H1 (cell line): Measurements from ENCODE around the gene KIF23. TPM values are rescaled to one million over a fixed set of nuclear protein-coding genes. Genes with fewer than 3 reads are reported as not detected.

Experiments
- CTCF ChIA-PET: fragments of 300-600 bp; sonication (Branson Sonifier 250); formaldehyde crosslinking; loops from one replicate; lab custom pipeline; 2021; ENCODE audit not compliant: partially characterized antibody; lab: Charles Lee
- POLR2A ChIA-PET: fragments of 300-600 bp; sonication (Branson Sonifier 250); formaldehyde crosslinking; loops from one replicate; lab custom pipeline; 2021; ENCODE audit warnings: inconsistent platforms; ENCODE audit not compliant: partially characterized antibody; lab: Charles Lee
- DNase-seq, 2 experiments: peaks; one replicate each; pipeline versions ENCODE4 v3.0.0 to v3.0.0-alpha.2; 2010 to 2022; ENCODE audit warnings: low spot score in 2 of 2, low read depth in 1 of 2, mixed read lengths in 1 of 2
- FAIRE-seq: peaks from 2 replicates; lab custom pipeline; 2011; peaks lifted over from hg19 to GRCh38; lab: Jason Lieb, UNC
- H2AFZ ChIP-seq: 2 replicates; pipeline ENCODE4 v1.8.1; 2012; ENCODE audit warnings: low read length, inconsistent platforms
- H2AK5ac ChIP-seq: 2 replicates; pipeline ENCODE4 v1.6.1; 2013; ENCODE audit warnings: low read depth, low read length
- H2BK120ac ChIP-seq: replicated peaks from 2 replicates; pipeline ENCODE3; 2013; ENCODE audit warnings: low read depth, low read length, inconsistent platforms
- H2BK12ac ChIP-seq: 2 replicates; pipeline ENCODE4 v1.6.1; 2013; ENCODE audit warnings: low read depth, low read length
- H2BK15ac ChIP-seq: 2 replicates; pipeline ENCODE4 v1.6.1; 2013; ENCODE audit warnings: low read length
- H2BK20ac ChIP-seq: 2 replicates; pipeline ENCODE4 v1.6.1; 2013; ENCODE audit warnings: low read length
- H2BK5ac ChIP-seq: 2 replicates; pipeline ENCODE4 v1.6.1; 2013; ENCODE audit warnings: low read depth, low read length
- H3K14ac ChIP-seq: 2 replicates; pipeline ENCODE4 v1.6.1; 2013; ENCODE audit warnings: inconsistent platforms; ENCODE audit not compliant: insufficient read length
- H3K18ac ChIP-seq: 2 replicates; pipeline ENCODE4 v1.6.1; 2013; ENCODE audit warnings: low read length; ENCODE audit errors: extremely low read depth
- H3K23ac ChIP-seq: 2 replicates; pipeline ENCODE4 v1.6.1; 2013; ENCODE audit warnings: inconsistent platforms; ENCODE audit not compliant: insufficient read length
- H3K23me2 ChIP-seq: 2 replicates; pipeline ENCODE4 v1.6.1; 2013; ENCODE audit warnings: low read depth, low read length
- H3K27ac ChIP-seq: 2 replicates; pipeline ENCODE4 v1.6.1; 2011; ENCODE audit warnings: low read depth, low read length, inconsistent platforms
- H3K27me3 ChIP-seq, 4 experiments: replicated peaks in 1 of 4; 1 replicate in 1 of 4; 2 replicates in 3 of 4; pipeline versions ENCODE4 v1.6.1 to v1.8.1; 2011 to 2013; ENCODE audit warnings: low read length in 3 of 4, mild to moderate bottlenecking in 3 of 4, inconsistent platforms in 2 of 4, mixed read lengths in 2 of 4, moderate library complexity in 1 of 4; ENCODE audit not compliant: control insufficient read depth in 3 of 4, insufficient read depth in 3 of 4; ENCODE audit errors: extremely low read depth in 1 of 4
- H3K36me3 ChIP-seq, 4 experiments: 2 replicates each; pipeline versions ENCODE4 v1.6.1 to v1.8.1; 2011 to 2013; ENCODE audit warnings: mild to moderate bottlenecking in 4 of 4, low read length in 3 of 4, moderate library complexity in 2 of 4, control low read depth in 1 of 4, inconsistent platforms in 1 of 4; ENCODE audit not compliant: insufficient read depth in 4 of 4, control insufficient read depth in 2 of 4
- H3K4ac ChIP-seq: replicated peaks from 2 replicates; pipeline ENCODE3; 2013; ENCODE audit warnings: low read length, low read depth, mixed read lengths, inconsistent platforms; ENCODE audit not compliant: insufficient read length
- H3K4me1 ChIP-seq, 4 experiments: replicated peaks in 1 of 4; 1 replicate in 1 of 4; 2 replicates in 3 of 4; pipeline versions ENCODE4 v1.6.1 to v1.8.1; 2011 to 2013; ENCODE audit warnings: low read length in 3 of 4, inconsistent platforms in 2 of 4, mixed read lengths in 1 of 4; ENCODE audit not compliant: insufficient read depth in 4 of 4, control insufficient read depth in 3 of 4
- H3K4me2 ChIP-seq, 2 experiments: 2 replicates each; pipeline versions ENCODE4 v1.6.1 to v1.8.1; 2011 to 2013; ENCODE audit warnings: low read depth in 2 of 2, low read length in 2 of 2, control low read depth in 1 of 2, inconsistent platforms in 1 of 2, mild to moderate bottlenecking in 1 of 2; ENCODE audit not compliant: insufficient read depth in 1 of 2
- H3K4me3 ChIP-seq, 4 experiments: fragments of 200-600, 300-600 bp in 1 of 4; sonication (generic), shearing (Covaris generic), sonication (Bioruptor Twin) in 1 of 4; 2 replicates each; pipeline versions ENCODE4 v1.5.1 to v1.8.1; 2011 to 2016; ENCODE audit warnings: low read length in 4 of 4, low read depth in 3 of 4, control low read depth in 2 of 4, inconsistent platforms in 2 of 4, mild to moderate bottlenecking in 2 of 4, mixed read lengths in 1 of 4, moderate library complexity in 1 of 4; ENCODE audit not compliant: insufficient read depth in 2 of 4; ENCODE audit errors: extremely low read depth in 1 of 4
- H3K56ac ChIP-seq: replicated peaks from 2 replicates; pipeline ENCODE3; 2013; ENCODE audit warnings: low read depth, mild to moderate bottlenecking, mixed read lengths, low read length, inconsistent platforms; ENCODE audit not compliant: insufficient read length
- H3K79me1 ChIP-seq: 2 replicates; pipeline ENCODE4 v1.6.1; 2013; ENCODE audit warnings: low read depth, low read length, control low read depth
- H3K79me2 ChIP-seq, 2 experiments: 2 replicates each; pipeline versions ENCODE4 v1.6.1 to v1.8.1; 2012 to 2013; ENCODE audit warnings: low read length in 2 of 2, mild to moderate bottlenecking in 2 of 2, inconsistent platforms in 1 of 2; ENCODE audit not compliant: insufficient read depth in 2 of 2, control insufficient read depth in 1 of 2
- H3K9ac ChIP-seq, 4 experiments: replicated peaks in 1 of 4; 1 replicate in 1 of 4; 2 replicates in 3 of 4; pipeline versions ENCODE4 v1.6.1 to v1.8.1; 2011 to 2013; ENCODE audit warnings: low read depth in 3 of 4, low read length in 3 of 4, control low read depth in 2 of 4, mild to moderate bottlenecking in 2 of 4, moderate library complexity in 2 of 4, inconsistent platforms in 1 of 4; ENCODE audit errors: extremely low read depth in 1 of 4
- H3K9me3 ChIP-seq, 2 experiments: 2 replicates each; pipeline versions ENCODE4 v1.6.1 to v1.8.1; 2012 to 2013; ENCODE audit warnings: mild to moderate bottlenecking in 2 of 2, moderate library complexity in 2 of 2, control low read depth in 1 of 2, inconsistent platforms in 1 of 2, low read depth in 1 of 2, low read length in 1 of 2, mixed read lengths in 1 of 2; ENCODE audit not compliant: insufficient read depth in 2 of 2
- H4K20me1 ChIP-seq, 2 experiments: replicated peaks in 1 of 2; 2 replicates each; pipeline versions ENCODE3 to v1.8.1; 2011 to 2013; ENCODE audit warnings: inconsistent platforms in 2 of 2, low read length in 2 of 2, mild to moderate bottlenecking in 1 of 2; ENCODE audit not compliant: insufficient read depth in 2 of 2, control insufficient read depth in 1 of 2
- H4K5ac ChIP-seq: 2 replicates; pipeline ENCODE4 v1.6.1; 2013; ENCODE audit warnings: low read length, low read depth, mixed read lengths, inconsistent platforms; ENCODE audit not compliant: insufficient read length
- H4K8ac ChIP-seq: 2 replicates; pipeline ENCODE4 v1.8.0; 2013; ENCODE audit warnings: mild to moderate bottlenecking, moderate library complexity, low read length, inconsistent platforms; ENCODE audit not compliant: insufficient read depth; ENCODE audit errors: extremely low read depth
- H4K91ac ChIP-seq: replicated peaks from 2 replicates; pipeline ENCODE3; 2013; ENCODE audit warnings: low read length, mixed read lengths, inconsistent platforms; ENCODE audit not compliant: insufficient read length
- ASH2L ChIP-seq: fragments of 200-600, 300-600 bp; sonication (generic); IDR thresholded peaks from one replicate; pipeline ENCODE4 v1.7.1; 2017; ENCODE audit warnings: low read length
- ATF2 ChIP-seq: IDR thresholded peaks from 2 replicates; pipeline ENCODE4 v1.6.1; 2012; ENCODE audit warnings: low read length, inconsistent platforms
- CEBPB ChIP-seq: IDR thresholded peaks from 2 replicates; pipeline ENCODE4 v1.6.1; 2012; ENCODE audit warnings: low read depth, low read length
- E2F6 ChIP-seq: IDR thresholded peaks from 2 replicates; pipeline ENCODE4 v1.6.1; 2012; ENCODE audit warnings: inconsistent platforms
- HDAC6 ChIP-seq: IDR thresholded peaks from one replicate; pipeline ENCODE4 v1.7.1; 2012; ENCODE audit warnings: low read depth, mild to moderate bottlenecking, inconsistent platforms, low read length, moderate library complexity
- JUN ChIP-seq: IDR thresholded peaks from 2 replicates; pipeline ENCODE4 v1.6.1; 2011; ENCODE audit warnings: low read depth, mild to moderate bottlenecking, improper control_type of control experiment, low read length
- NRF1 ChIP-seq: IDR thresholded peaks from 2 replicates; pipeline ENCODE4 v1.6.1; 2011; ENCODE audit warnings: mild to moderate bottlenecking, low read depth, low read length, improper control_type of control experiment
- PHF8 ChIP-seq: fragments of 200-600 bp; sonication (generic); conservative IDR thresholded peaks from 2 replicates; pipeline ENCODE4 v1.7.1; 2012; ENCODE audit warnings: low read depth, mild to moderate bottlenecking, inconsistent platforms, low read length, moderate library complexity
- POU5F1 ChIP-seq: IDR thresholded peaks from 2 replicates; pipeline ENCODE4 v1.6.1; 2011; ENCODE audit warnings: low read depth, mild to moderate bottlenecking, low read length, moderate library complexity
- RBBP5 ChIP-seq: IDR thresholded peaks from 2 replicates; pipeline ENCODE4 v1.7.1; 2012; ENCODE audit warnings: low read depth, mild to moderate bottlenecking, inconsistent platforms, low read length, moderate library complexity, borderline replicate concordance
- SP2 ChIP-seq: IDR thresholded peaks from 2 replicates; pipeline ENCODE4 v1.6.1; 2012; ENCODE audit warnings: mild to moderate bottlenecking, low read length, inconsistent platforms
- TAF1 ChIP-seq: IDR thresholded peaks from 2 replicates; pipeline ENCODE4 v1.6.1; 2011; ENCODE audit warnings: mild to moderate bottlenecking, low read depth, low read length
- ZNF274 ChIP-seq: IDR thresholded peaks from 2 replicates; pipeline ENCODE4 v1.7.0; 2012; ENCODE audit warnings: low read length, borderline replicate concordance; ENCODE audit errors: extremely low read depth
- WGBS, 2 experiments: shearing (Covaris generic) in 1 of 2; methylation state at CpG; one replicate each; pipeline versions ENCODE4 v1.1.6 to v1.1.7; 2013 to 2015; ENCODE audit warnings: low lambda C conversion rate in 2 of 2, mixed read lengths in 2 of 2, inconsistent platforms in 1 of 2, low coverage in 1 of 2, missing lambda C conversion rate in 1 of 2; ENCODE audit not compliant: insufficient replicate concordance in 2 of 2, insufficient coverage in 1 of 2, insufficient read length in 1 of 2; ENCODE audit errors: extremely low coverage in 1 of 2, missing lambda C conversion rate in 1 of 2; 5-methylcytosine and 5-hydroxymethylcytosine counted together
- polyA plus RNA-seq, 7 experiments: library from polyadenylated mRNA; depleted of rRNA in 3 of 7; stranded (reverse) in 5 of 7; unstranded in 2 of 7; fragments of >200 nt in 5 of 7; fragments of 200-250 nt in 2 of 7; gene quantifications; 1 replicate in 5 of 7; 2 replicates in 1 of 7; 4 replicates in 1 of 7; pipeline versions ENCODE4 v1.2.1 to v1.2.3, GENCODE V29; 2011 to 2013; ENCODE audit warnings: missing spikeins in 2 of 7, mixed read lengths in 2 of 7
- total RNA-seq: library from RNA; stranded (reverse); fragmentation: NEBNext Ultra II Directional; extraction: Animal tissue kit (Norgen Biotek cat#: 25700); gene quantifications from 2 replicates; pipeline ENCODE4 v1.2.1, GENCODE V29; 2021

The KIF23 gene
- total and polyA plus RNA-seq, 2 of the 8 experiments (the other 6 are each of a cell fraction or from before 2014, with no cell fraction given), result 26.2 to 77.4 TPM

- WGBS, 2 experiments, result 79% methylated on average over 7 of the region's 7 CpGs; no CpG with 5 or more reads in 1 of the 2 experiments
- Histone ChIP-seq H3K9me3 (no peaks in the 10 kb centered on the region), H3K4ac (no peak overlapping the region), H2AFZ (no peak overlapping the region), H2BK20ac (no peak overlapping the region), H3K18ac (no peak overlapping the region), H3K56ac (no peak overlapping the region), H2BK12ac (no peak overlapping the region), H3K23ac (no peak overlapping the region), H3K79me2 (no peaks in the 10 kb centered on the region), H3K4me3 (no peak overlapping the region), H4K8ac (no peak overlapping the region), H3K79me1 (no peaks in the 10 kb centered on the region; the same call in 1 of the 2 replicates), H3K27ac (no peak overlapping the region), H2BK15ac (no peak overlapping the region), H3K4me2 (no peak overlapping the region), H2BK120ac (no peak overlapping the region), H3K23me2 (no peaks in the 10 kb centered on the region), H2AK5ac (no peak overlapping the region), H3K4me1 (peaks cover 0 to 16% (median 6%) of the 10 kb centered on the region in 4 experiments; a peak in 5 of 7 replicates), H3K36me3 (no peaks in the 10 kb centered on the region), H4K91ac (no peak overlapping the region), H4K20me1 (peaks cover 0 to 2% of the 10 kb centered on the region in 2 experiments), H4K5ac (no peak overlapping the region), H2BK5ac (no peak overlapping the region), H3K14ac (no peak overlapping the region), H3K27me3 (no peaks in the 10 kb centered on the region), H3K9ac (no peak overlapping the region)
- DNase-seq, result no peak
- CTCF ChIA-PET, result interaction anchor here (1.5 kb wide), 1 partner anchor 18 kb away, joined by 3 read pairs; no protein-coding TSS in a partner anchor
- FAIRE-seq, result no peak
- POLR2A ChIA-PET, result no interaction called here
- TF ChIP-seq NRF1 (no peak), ZNF274 (no peak), ATF2 (no peak), RBBP5 (no peak), JUN (no peak), E2F6 (no peak), PHF8 (no peak), CEBPB (no peak), ASH2L (no peak), POU5F1 (no peak), HDAC6 (no peak), SP2 (no peak), TAF1 (no peak)
Observed at GRCh38 chr15:69398491-69398891, 15.7 kb upstream of the KIF23 start.
